ENCODE results near the gene UBC. TPM values are rescaled to one million over a fixed set of nuclear protein-coding genes. Genes with fewer than 3 reads are reported as not detected.
A peak's percentile ranks its signal among the peaks of the same experiment; 100 is the strongest.

The UBC gene
- total and polyA plus RNA-seq, 5 donors from 2014 or later: 1,179 to 2,012 (median 1,557) TPM

GRCh38 chr12:124952295-124952694 is 37.8 kb upstream of the UBC start:
- Histone ChIP-seq H3K27me3 (ENCODE audit: control insufficient read depth, insufficient read depth, low read length) (no peaks in the 10 kb centered on the region), H3K9me3 (ENCODE audit: control insufficient read depth in 2 of 2, low read length in 2 of 2) (no peaks in the 10 kb centered on the region), H3K36me3 (ENCODE audit: control insufficient read depth, insufficient read depth, low read length) (peaks cover 69% of the 10 kb centered on the region), H3K27ac (ENCODE audit: insufficient read depth, low read length, poor library complexity, severe bottlenecking) (no peak overlapping the region), H3K4me1 (ENCODE audit: control insufficient read depth, insufficient read depth, low read length, poor library complexity, severe bottlenecking) (no peaks in the 10 kb centered on the region), H3K4me3 (ENCODE audit: low read depth, low read length) (no peak overlapping the region)
- H3K27me3 Mint-ChIP-seq: peaks cover 4% of the 10 kb centered on the region
- no peaks in the 10 kb centered on the region for H3K4me1 Mint-ChIP-seq
- H3K9me3 Mint-ChIP-seq: no peaks in the 10 kb centered on the region
- H3K4me3 Mint-ChIP-seq: no peak overlapping the region
- no peak for ATAC-seq (ENCODE audit: low read depth in 2 of 2)
- DNase-seq: no peak
- H3K27ac Mint-ChIP-seq: no peak overlapping the region
- peaks cover 29% of the 10 kb centered on the region for H3K36me3 Mint-ChIP-seq

GRCh38 chr12:124949779-124950728 is 35.6 kb upstream of the UBC start:
- ATAC-seq (ENCODE audit: low read depth in 2 of 2): no peak
- Histone ChIP-seq H3K36me3 (ENCODE audit: control insufficient read depth, insufficient read depth, low read length) (peaks cover 50% of the 10 kb centered on the region), H3K27me3 (ENCODE audit: control insufficient read depth, insufficient read depth, low read length) (no peaks in the 10 kb centered on the region), H3K4me3 (ENCODE audit: low read depth, low read length) (no peak overlapping the region), H3K4me1 (ENCODE audit: control insufficient read depth, insufficient read depth, low read length, poor library complexity, severe bottlenecking) (no peaks in the 10 kb centered on the region), H3K27ac (ENCODE audit: insufficient read depth, low read length, poor library complexity, severe bottlenecking) (no peak overlapping the region), H3K9me3 (ENCODE audit: control insufficient read depth in 2 of 2, low read length in 2 of 2) (no peaks in the 10 kb centered on the region)
- no peaks in the 10 kb centered on the region for H3K9me3 Mint-ChIP-seq
- peak overlapping the region in 1 of 3 donors; percentile 64 for H3K27ac Mint-ChIP-seq
- peaks cover 34% of the 10 kb centered on the region for H3K36me3 Mint-ChIP-seq
- H3K4me1 Mint-ChIP-seq: no peaks in the 10 kb centered on the region
- H3K4me3 Mint-ChIP-seq: no peak overlapping the region
- H3K27me3 Mint-ChIP-seq: peaks cover 4% of the 10 kb centered on the region
- no peak for DNase-seq

GRCh38 chr12:124949066-124949465 is 34.6 kb upstream of the UBC start:
- H3K4me1 ChIP-seq (ENCODE audit: control insufficient read depth, insufficient read depth, low read length, poor library complexity, severe bottlenecking): no peaks in the 10 kb centered on the region
- H3K4me3 ChIP-seq (ENCODE audit: low read depth, low read length): no peak overlapping the region
- no peak overlapping the region for H3K27ac ChIP-seq (ENCODE audit: insufficient read depth, low read length, poor library complexity, severe bottlenecking)
- Mint-ChIP-seq H3K4me3 (no peak overlapping the region), H3K27ac (peak overlapping the region in 1 of 3 donors; percentile 64), H3K27me3 (peaks cover 4% of the 10 kb centered on the region), H3K4me1 (no peaks in the 10 kb centered on the region), H3K9me3 (no peaks in the 10 kb centered on the region), H3K36me3 (peaks cover 27% of the 10 kb centered on the region)
- peaks cover 42% of the 10 kb centered on the region for H3K36me3 ChIP-seq (ENCODE audit: control insufficient read depth, insufficient read depth, low read length)
- DNase-seq (no peak), ATAC-seq (ENCODE audit: low read depth in 2 of 2) (no peak)
- H3K9me3 ChIP-seq (ENCODE audit: control insufficient read depth in 2 of 2, low read length in 2 of 2): no peaks in the 10 kb centered on the region
- no peaks in the 10 kb centered on the region for H3K27me3 ChIP-seq (ENCODE audit: control insufficient read depth, insufficient read depth, low read length)

GRCh38 chr12:124947561-124948398 is 33.3 kb upstream of the UBC start:
- no peaks in the 10 kb centered on the region for H3K9me3 ChIP-seq (ENCODE audit: control insufficient read depth in 2 of 2, low read length in 2 of 2)
- H3K27ac ChIP-seq (ENCODE audit: insufficient read depth, low read length, poor library complexity, severe bottlenecking): no peak overlapping the region
- peaks cover 4% of the 10 kb centered on the region for H3K27me3 Mint-ChIP-seq
- no peak overlapping the region for H3K4me3 ChIP-seq (ENCODE audit: low read depth, low read length)
- H3K4me1 ChIP-seq (ENCODE audit: control insufficient read depth, insufficient read depth, low read length, poor library complexity, severe bottlenecking): no peaks in the 10 kb centered on the region
- no peaks in the 10 kb centered on the region for H3K27me3 ChIP-seq (ENCODE audit: control insufficient read depth, insufficient read depth, low read length)
- no peak for ATAC-seq (ENCODE audit: low read depth in 2 of 2)
- H3K36me3 Mint-ChIP-seq: peaks cover 24% of the 10 kb centered on the region
- H3K4me3 Mint-ChIP-seq: no peak overlapping the region
- H3K4me1 Mint-ChIP-seq: no peaks in the 10 kb centered on the region
- no peak overlapping the region for H3K27ac Mint-ChIP-seq
- DNase-seq: no peak
- H3K36me3 ChIP-seq (ENCODE audit: control insufficient read depth, insufficient read depth, low read length): peaks cover 35% of the 10 kb centered on the region
- H3K9me3 Mint-ChIP-seq: no peaks in the 10 kb centered on the region

- ATAC-seq (ENCODE audit: low read depth in 2 of 2): no peak
Observed at GRCh38 chr12:124947013-124947412, 32.6 kb upstream of the UBC start.

GRCh38 chr12:124946447-124946793 is 32.0 kb upstream of the UBC start:
- no peak overlapping the region for H3K4me3 Mint-ChIP-seq
- H3K9me3 Mint-ChIP-seq: no peaks in the 10 kb centered on the region
- H3K36me3 ChIP-seq (ENCODE audit: control insufficient read depth, insufficient read depth, low read length): peaks cover 32% of the 10 kb centered on the region
- no peak overlapping the region for H3K27ac ChIP-seq (ENCODE audit: insufficient read depth, low read length, poor library complexity, severe bottlenecking)
- no peak overlapping the region for H3K4me3 ChIP-seq (ENCODE audit: low read depth, low read length)
- H3K36me3 Mint-ChIP-seq: peaks cover 23% of the 10 kb centered on the region
- peaks cover 4% of the 10 kb centered on the region for H3K27me3 Mint-ChIP-seq
- H3K27me3 ChIP-seq (ENCODE audit: control insufficient read depth, insufficient read depth, low read length): no peaks in the 10 kb centered on the region
- H3K4me1 ChIP-seq (ENCODE audit: control insufficient read depth, insufficient read depth, low read length, poor library complexity, severe bottlenecking): no peaks in the 10 kb centered on the region
- H3K9me3 ChIP-seq (ENCODE audit: control insufficient read depth in 2 of 2, low read length in 2 of 2): no peaks in the 10 kb centered on the region
- no peak for ATAC-seq (ENCODE audit: low read depth in 2 of 2)
- peaks cover 0 to 2% (median 0%) of the 10 kb centered on the region in 4 donors for H3K4me1 Mint-ChIP-seq
- H3K27ac Mint-ChIP-seq: no peak overlapping the region
- no peak for DNase-seq

More at GRCh38 chr12:124947013-124947412, 32.6 kb upstream of the UBC start:
- Histone ChIP-seq H3K9me3 (ENCODE audit: control insufficient read depth in 2 of 2, low read length in 2 of 2) (no peaks in the 10 kb centered on the region), H3K4me1 (ENCODE audit: control insufficient read depth, insufficient read depth, low read length, poor library complexity, severe bottlenecking) (no peaks in the 10 kb centered on the region), H3K4me3 (ENCODE audit: low read depth, low read length) (no peak overlapping the region), H3K27me3 (ENCODE audit: control insufficient read depth, insufficient read depth, low read length) (no peaks in the 10 kb centered on the region), H3K27ac (ENCODE audit: insufficient read depth, low read length, poor library complexity, severe bottlenecking) (no peak overlapping the region), H3K36me3 (ENCODE audit: control insufficient read depth, insufficient read depth, low read length) (peaks cover 32% of the 10 kb centered on the region)
- Mint-ChIP-seq H3K27ac (no peak overlapping the region), H3K27me3 (peaks cover 4% of the 10 kb centered on the region), H3K4me3 (no peak overlapping the region), H3K4me1 (peaks cover 0 to 2% (median 0%) of the 10 kb centered on the region in 4 donors), H3K36me3 (peaks cover 24% of the 10 kb centered on the region), H3K9me3 (no peaks in the 10 kb centered on the region)
- no peak for DNase-seq

DNA sequence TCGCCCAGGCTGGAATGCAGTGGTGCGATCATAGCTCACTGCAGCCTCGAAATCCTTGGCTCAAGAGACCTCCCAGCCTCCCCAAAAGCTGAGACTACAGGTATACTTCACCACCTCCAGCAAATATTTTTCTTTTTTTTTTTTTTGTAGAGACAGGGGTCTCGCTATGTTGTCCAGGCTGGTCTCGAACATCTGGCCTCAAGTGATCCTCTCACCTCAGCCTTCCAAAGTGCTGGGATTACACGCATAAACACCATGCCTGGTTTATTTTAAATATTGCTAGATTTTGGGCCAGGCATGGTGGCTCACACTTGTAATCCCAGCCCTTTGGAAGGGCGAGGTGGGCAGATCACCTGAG is 26.7 kb upstream of the UBC start:
- Mint-ChIP-seq H3K36me3 (peaks cover 8% of the 10 kb centered on the region), H3K27ac (no peak overlapping the region), H3K9me3 (no peaks in the 10 kb centered on the region), H3K4me3 (no peak overlapping the region), H3K27me3 (peaks cover 4% of the 10 kb centered on the region), H3K4me1 (peaks cover 0 to 10% (median 4%) of the 10 kb centered on the region in 4 donors)
- H3K9me3 ChIP-seq (ENCODE audit: control insufficient read depth in 2 of 2, low read length in 2 of 2): no peaks in the 10 kb centered on the region
- H3K36me3 ChIP-seq (ENCODE audit: control insufficient read depth, insufficient read depth, low read length): no peaks in the 10 kb centered on the region
- peak overlapping the region; percentile 81 for H3K27ac ChIP-seq (ENCODE audit: insufficient read depth, low read length, poor library complexity, severe bottlenecking)
- no peak for DNase-seq
- no peak for ATAC-seq (ENCODE audit: low read depth in 2 of 2)
- H3K4me3 ChIP-seq (ENCODE audit: low read depth, low read length): peak overlapping the region; percentile 95
- H3K27me3 ChIP-seq (ENCODE audit: control insufficient read depth, insufficient read depth, low read length): no peaks in the 10 kb centered on the region
- peaks cover 31% of the 10 kb centered on the region for H3K4me1 ChIP-seq (ENCODE audit: control insufficient read depth, insufficient read depth, low read length, poor library complexity, severe bottlenecking)
